Heart left ventricle (tissue), 16 donors: Measurements from ENCODE around the gene SELE. TPM values are rescaled to one million over a fixed set of nuclear protein-coding genes. Genes with fewer than 3 reads are reported as not detected.
A peak's percentile ranks its signal among the peaks of the same experiment; 100 is the strongest.

Experiments used
- ATAC-seq, 4 donors: fragments of 200-7000 bp; cut with Tn5 transposase; one replicate each; pipeline ENCODE4 v1.9.1; 2020 to 2022; ENCODE audit warnings: moderate library complexity in 4 of 4, mild to moderate bottlenecking in 3 of 4, moderate number of reproducible peaks in 1 of 4
- DNase-seq, 5 donors: peaks; one replicate each; pipeline ENCODE4 v3.0.0-alpha.2; 2020
- H3K27ac ChIP-seq, 12 donors: fragments of 200-600 bp; sonication (generic) in 4 of 12; one replicate each; pipeline versions ENCODE4 v1.5.0 to v1.8.0; 2016 to 2022; ENCODE audit warnings: mild to moderate bottlenecking in 2 of 12
- H3K27me3 ChIP-seq, 9 donors: fragments of 200-600 bp; sonication (generic) in 2 of 9; one replicate each; pipeline versions ENCODE4 v1.5.1 to v1.8.0; 2016 to 2022; ENCODE audit warnings: mild to moderate bottlenecking in 3 of 9
- H3K36me3 ChIP-seq, 9 donors: fragments of 200-600 bp; sonication (generic) in 2 of 9; one replicate each; pipeline versions ENCODE4 v1.5.0 to v1.8.0; 2018 to 2022; ENCODE audit warnings: mild to moderate bottlenecking in 2 of 9
- H3K4me1 ChIP-seq, 12 donors: fragments of 200-600 bp; sonication (generic) in 4 of 12; one replicate each; pipeline versions ENCODE4 v1.5.0 to v1.8.0; 2016 to 2022; ENCODE audit warnings: mild to moderate bottlenecking in 3 of 12
- H3K4me3 ChIP-seq, 12 donors: fragments of 200-600 bp; sonication (generic) in 4 of 12; one replicate each; pipeline versions ENCODE4 v1.5.0 to v1.8.0; 2017 to 2022; ENCODE audit warnings: mild to moderate bottlenecking in 9 of 12, moderate library complexity in 4 of 12
- H3K9me3 ChIP-seq, 12 donors: fragments of 200-600 bp; sonication (generic) in 4 of 12; one replicate each; pipeline versions ENCODE4 v1.5.0 to v1.8.0; 2016 to 2022; ENCODE audit warnings: mild to moderate bottlenecking in 1 of 12
- POLR2A ChIP-seq, 2 donors: fragments of 450-650 bp; IDR thresholded peaks; one replicate each; pipeline ENCODE4 v1.6.1; 2017; ENCODE audit warnings: antibody characterized with exemption in 2 of 2, mild to moderate bottlenecking in 2 of 2, moderate library complexity in 2 of 2
- WGBS, 4 donors: extraction: QIAGEN DNeasy Blood & Tissue Kit in 2 of 4; methylation state at CpG; one replicate each; pipeline versions ENCODE4 v1.1.5 to v1.1.7; 2013 to 2018; 5-methylcytosine and 5-hydroxymethylcytosine counted together
- intact Hi-C, 10 donors: fragments of 100-400 bp; cut with DNase I; formaldehyde crosslinking; loops; one replicate each; pipeline versions ENCODE4 v1.11.1 to v1.14.2; 2022
- polyA plus RNA-seq, 2 donors: library from polyadenylated mRNA; stranded (reverse); fragments of 200-250 nt; gene quantifications; one replicate each; pipeline ENCODE4 v1.2.3, GENCODE V29; 2013
- total RNA-seq, 9 donors: library from RNA; depleted of rRNA in 2 of 9; stranded (reverse); fragments of >200 nt in 2 of 9; fragmentation: NEBNext Ultra II Directional in 3 of 9; extraction: Animal tissue kit (Norgen Biotek cat#: 25700) in 3 of 9; gene quantifications; one replicate each; pipeline versions ENCODE4 v1.1.0 to v1.2.4, GENCODE V29; 2016 to 2023
- TF ChIP-seq, protein P1 (sequence below), 12 donors: fragments of 200-600 bp; sonication (generic) in 4 of 12; IDR thresholded peaks; one replicate each; pipeline versions ENCODE4 v1.5.0 to v1.8.0; 2018 to 2022; ENCODE audit warnings: antibody characterized with exemption in 12 of 12, mild to moderate bottlenecking in 5 of 12
- donor health status: ischemic (EF 13 %, LVEDD 7.1; RV severe dilation, severe dysfunction).
- donor health status: healthy with polysubstance abuse.
- donor health status: DM: no; HTN: yes; CAD: no.
- donor health status: DM: no; HTN: no; CAD: no.
- donor health status: ischemic (EF 25% LVEDD 6.9; RV normal size, moderate dysfunction).
- donor health status: ischemic (EF 25% LVEDD 5.7; RV mildly dilated, moderate dysfunction).
- donor health status: healthy.
- donor health status: DM: yes; HTN: yes; CAD: no.
- donor health status: ischemic (EF 35%, LVEDD 5.7; RV mildly dilated, moderate dysfunction).
- donor health status: nonischemic (EF 11% LVEDD 7.7; RV severe dilation, severe dysfunction).
- donor health status: DM: yes; HTN: yes; CAD: no.
- donor health status: PGD.
- donor health status: ischemic (EF 29% LVEDD 5.4; RV normal size, mild dysfunction).
- donor health status: nonischemic (EF 23%, LVEDD 6.1; RV moderate dilation, normal function).

Gene SELE
- total and polyA plus RNA-seq, 11 donors: 0.63 to 21.5 (median 2.4) TPM

DNA sequence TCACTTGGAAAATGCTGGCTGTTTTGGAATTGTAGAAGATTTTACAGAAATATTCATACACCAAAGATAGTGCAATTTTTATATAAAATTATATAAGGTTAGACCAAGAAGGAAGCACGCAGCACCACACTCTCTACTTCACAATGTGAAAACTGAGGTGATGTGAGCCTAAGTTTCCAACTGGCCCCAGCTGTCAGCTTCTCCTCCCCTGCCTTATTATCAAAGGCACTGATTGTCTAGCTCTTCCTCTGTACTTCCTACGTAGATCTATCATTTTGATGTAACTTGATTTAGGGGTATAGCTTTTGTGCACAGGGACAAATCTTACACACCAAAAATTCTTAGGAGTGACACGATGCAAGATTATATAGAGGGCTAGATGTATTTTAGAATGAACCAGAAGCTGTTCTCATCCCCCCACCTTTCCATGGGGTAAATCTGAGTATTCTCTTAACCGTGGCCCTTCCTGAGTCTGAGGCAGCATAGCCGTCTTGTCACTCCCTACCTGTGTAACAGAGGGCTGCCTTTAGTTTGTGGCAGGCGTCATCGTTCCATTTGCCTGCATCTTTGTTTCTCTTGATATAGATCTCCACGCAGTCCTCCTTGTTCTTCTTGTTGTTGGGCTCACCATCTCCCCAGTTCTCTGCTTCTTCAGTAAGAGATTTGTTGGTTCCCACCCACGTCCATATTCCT lies 25.8 kb downstream of the SELE start:
- H3K9me3 ChIP-seq: peaks cover 0 to 4% (median 0%) of the 10 kb centered on the region in 12 donors
- peak overlapping the region in 1 of 12 donors; percentile 48 for H3K4me3 ChIP-seq
- H3K27me3 ChIP-seq: peaks cover 0 to 19% (median 0%) of the 10 kb centered on the region in 9 donors
- WGBS, 4 donors: 75 to 78% (median 77%) methylated on average over 9 of the region's 9 CpGs
- ATAC-seq (no peak), DNase-seq (no peak)
- H3K4me1 ChIP-seq: peaks cover 0 to 32% (median 0%) of the 10 kb centered on the region in 12 donors
- peak overlapping the region in 1 of 12 donors; percentile 55 for H3K27ac ChIP-seq
- peaks cover 0 to 6% (median 0%) of the 10 kb centered on the region in 9 donors for H3K36me3 ChIP-seq
- TF ChIP-seq, protein P1, sequence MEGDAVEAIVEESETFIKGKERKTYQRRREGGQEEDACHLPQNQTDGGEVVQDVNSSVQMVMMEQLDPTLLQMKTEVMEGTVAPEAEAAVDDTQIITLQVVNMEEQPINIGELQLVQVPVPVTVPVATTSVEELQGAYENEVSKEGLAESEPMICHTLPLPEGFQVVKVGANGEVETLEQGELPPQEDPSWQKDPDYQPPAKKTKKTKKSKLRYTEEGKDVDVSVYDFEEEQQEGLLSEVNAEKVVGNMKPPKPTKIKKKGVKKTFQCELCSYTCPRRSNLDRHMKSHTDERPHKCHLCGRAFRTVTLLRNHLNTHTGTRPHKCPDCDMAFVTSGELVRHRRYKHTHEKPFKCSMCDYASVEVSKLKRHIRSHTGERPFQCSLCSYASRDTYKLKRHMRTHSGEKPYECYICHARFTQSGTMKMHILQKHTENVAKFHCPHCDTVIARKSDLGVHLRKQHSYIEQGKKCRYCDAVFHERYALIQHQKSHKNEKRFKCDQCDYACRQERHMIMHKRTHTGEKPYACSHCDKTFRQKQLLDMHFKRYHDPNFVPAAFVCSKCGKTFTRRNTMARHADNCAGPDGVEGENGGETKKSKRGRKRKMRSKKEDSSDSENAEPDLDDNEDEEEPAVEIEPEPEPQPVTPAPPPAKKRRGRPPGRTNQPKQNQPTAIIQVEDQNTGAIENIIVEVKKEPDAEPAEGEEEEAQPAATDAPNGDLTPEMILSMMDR (IDR thresholded peaks at IDR 0.05): no peak
- no peak for TF ChIP-seq POLR2A (IDR thresholded peaks at IDR 0.05)
- intact Hi-C loops: loop anchor here in 2 of 10 donors (5.0 to 10.0 kb wide), 2 partner anchors 97 to 99 kb away; no protein-coding TSS in a partner anchor

DNA sequence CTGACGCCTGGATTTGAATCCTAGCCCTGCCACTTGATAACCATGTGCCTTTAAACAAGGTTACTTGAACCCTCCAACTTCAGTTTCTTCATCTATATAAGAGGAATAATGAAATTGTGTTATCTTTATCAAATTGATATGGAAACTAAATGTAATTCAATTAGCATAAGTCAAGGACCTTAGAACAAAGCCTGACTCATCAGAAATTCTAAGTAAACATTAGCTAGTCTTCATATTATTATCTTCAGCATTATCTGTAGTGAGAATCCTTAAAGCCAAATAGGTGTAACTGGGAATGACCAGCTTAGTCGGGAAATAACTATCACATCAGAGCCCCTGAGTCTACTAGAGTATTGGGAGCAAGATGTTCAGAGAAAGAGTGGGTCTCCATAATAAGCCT lies 29.1 kb downstream of the SELE start:
- intact Hi-C loops: loop anchor here in 2 of 10 donors (5.0 to 10.0 kb wide), 2 partner anchors 100 to 103 kb away; no protein-coding TSS in a partner anchor
- H3K4me1 ChIP-seq: peaks cover 0 to 17% (median 0%) of the 10 kb centered on the region in 12 donors
- no peak overlapping the region for H3K27ac ChIP-seq
- H3K4me3 ChIP-seq: no peak overlapping the region
- peaks cover 0 to 19% (median 0%) of the 10 kb centered on the region in 9 donors for H3K27me3 ChIP-seq
- H3K9me3 ChIP-seq: no peaks in the 10 kb centered on the region
- WGBS, 4 donors: 75 to 80% (median 77%) methylated on average over 2 of the region's 2 CpGs
- no peak for TF ChIP-seq POLR2A (IDR thresholded peaks at IDR 0.05)
- TF ChIP-seq, protein P1 (IDR thresholded peaks at IDR 0.05): no peak
- no peak for ATAC-seq
- peaks cover 0 to 9% (median 0%) of the 10 kb centered on the region in 9 donors for H3K36me3 ChIP-seq
- DNase-seq: no peak

DNA sequence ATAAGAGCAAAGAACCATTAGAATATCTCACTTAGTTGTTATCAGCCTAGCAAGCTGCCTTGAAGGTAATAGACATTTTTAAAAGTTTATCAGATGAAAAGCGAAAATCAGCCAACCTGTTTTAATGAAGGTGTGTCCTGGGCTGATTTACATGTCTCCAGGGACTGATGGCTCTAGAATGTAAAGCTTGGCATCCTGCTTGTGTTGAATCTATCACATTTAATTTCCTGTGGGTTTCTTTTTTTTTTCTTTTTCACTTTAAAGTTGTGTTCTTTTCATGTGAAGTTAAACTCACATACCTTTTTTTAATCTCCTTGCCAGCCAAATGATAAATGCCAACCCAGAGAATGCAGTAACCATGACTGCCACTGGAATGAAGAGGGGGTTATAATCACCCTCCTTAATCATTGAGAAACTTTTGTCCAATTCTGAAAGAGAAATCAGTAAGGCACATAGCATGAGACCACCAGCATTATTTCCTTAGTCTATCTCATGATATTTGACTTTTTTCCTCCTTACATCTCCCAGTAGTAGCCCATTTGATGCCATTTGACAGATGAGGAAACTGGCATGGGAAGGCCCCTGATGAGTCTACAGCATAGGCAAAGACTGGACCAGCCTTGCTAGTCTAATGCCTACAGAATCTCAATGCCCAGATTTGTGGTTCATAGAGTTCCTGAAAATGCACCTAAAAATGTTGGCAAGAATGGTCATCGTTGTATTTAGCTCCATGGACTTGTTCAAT lies 32.4 kb downstream of the SELE start:
- Histone ChIP-seq H3K9me3 (no peaks in the 10 kb centered on the region), H3K4me1 (peaks cover 0 to 35% (median 0%) of the 10 kb centered on the region in 12 donors), H3K27me3 (peaks cover 0 to 4% (median 0%) of the 10 kb centered on the region in 9 donors), H3K36me3 (peaks cover 0 to 6% (median 0%) of the 10 kb centered on the region in 9 donors), H3K27ac (peak overlapping the region in 1 of 12 donors; percentile 5), H3K4me3 (no peak overlapping the region)
- TF ChIP-seq POLR2A (IDR thresholded peaks at IDR 0.05): no peak
- TF ChIP-seq, protein P1 (IDR thresholded peaks at IDR 0.05): no peak
- WGBS, 4 donors: 61 to 98% (median 92%) methylated on average over 2 of the region's 2 CpGs
- ATAC-seq (no peak), DNase-seq (no peak)
- intact Hi-C loops: loop anchor here in 1 of 10 donors (10.0 kb wide), 1 partner anchor 103 kb away; no protein-coding TSS in a partner anchor

DNA sequence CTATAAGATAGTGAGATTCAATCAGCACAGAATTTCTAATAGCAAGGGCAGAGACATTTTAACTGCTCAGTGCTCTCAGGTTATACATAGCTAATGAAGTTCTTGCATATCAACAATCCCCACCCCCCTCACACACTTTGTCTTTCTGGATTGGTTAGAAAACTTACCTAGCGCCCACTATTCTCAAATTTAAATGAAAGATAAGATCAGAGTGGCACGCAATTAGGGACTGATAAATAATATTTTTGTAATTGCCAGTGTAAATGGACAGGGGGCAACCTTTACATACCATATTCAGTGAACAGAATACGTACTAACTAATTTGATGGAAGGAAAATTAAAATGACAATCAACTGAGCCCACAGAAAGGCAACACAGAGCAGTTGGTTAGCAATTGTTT lies 34.2 kb downstream of the SELE start:
- no peak for DNase-seq
- Histone ChIP-seq H3K36me3 (peaks cover 0 to 4% (median 0%) of the 10 kb centered on the region in 9 donors), H3K4me3 (no peak overlapping the region), H3K9me3 (no peaks in the 10 kb centered on the region), H3K27ac (peak overlapping the region in 1 of 12 donors; percentile 10), H3K4me1 (peaks cover 0 to 42% (median 0%) of the 10 kb centered on the region in 12 donors), H3K27me3 (peaks cover 0 to 6% (median 0%) of the 10 kb centered on the region in 9 donors)
- WGBS, 4 donors: 36 to 69% (median 55%) methylated on average over 3 of the region's 3 CpGs
- TF ChIP-seq, protein P1 (IDR thresholded peaks at IDR 0.05): peak in 3 of 12 donors; percentile 10 to 17 (median 10)
- no peak for TF ChIP-seq POLR2A (IDR thresholded peaks at IDR 0.05)
- intact Hi-C loops: loop anchor here in 3 of 10 donors (5.0 to 10.0 kb wide), 3 partner anchors 75 to 105 kb away; no protein-coding TSS in a partner anchor
- ATAC-seq: no peak
